ENCODE data around the gene PHF14. TPM values are rescaled to one million over a fixed set of nuclear protein-coding genes. Genes with fewer than 3 reads are reported as not detected.

The PHF14 gene
- total and polyA plus RNA-seq, 4 donors: 6.9 to 24.4 (median 15.3) TPM

DNA sequence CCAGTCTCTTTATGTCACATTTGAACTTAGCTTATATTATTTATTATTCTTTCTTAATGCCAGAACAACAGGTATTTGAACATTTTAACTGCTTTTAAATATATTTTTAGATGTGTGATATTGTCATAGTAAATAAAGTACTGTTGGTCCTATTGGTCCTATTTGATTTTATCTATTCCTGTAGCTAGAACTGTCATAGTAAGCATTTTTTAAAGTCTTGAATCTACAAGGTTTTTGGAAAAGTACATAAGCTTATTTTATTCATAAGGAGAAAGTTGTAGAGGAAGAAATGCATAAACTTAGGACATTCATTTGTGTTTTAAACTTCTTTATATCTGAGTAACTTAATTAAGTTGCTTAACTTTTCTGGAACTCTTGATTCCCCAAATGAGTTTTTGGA lies 136.0 kb downstream of the PHF14 start:
- TF ChIP-seq, protein P1, sequence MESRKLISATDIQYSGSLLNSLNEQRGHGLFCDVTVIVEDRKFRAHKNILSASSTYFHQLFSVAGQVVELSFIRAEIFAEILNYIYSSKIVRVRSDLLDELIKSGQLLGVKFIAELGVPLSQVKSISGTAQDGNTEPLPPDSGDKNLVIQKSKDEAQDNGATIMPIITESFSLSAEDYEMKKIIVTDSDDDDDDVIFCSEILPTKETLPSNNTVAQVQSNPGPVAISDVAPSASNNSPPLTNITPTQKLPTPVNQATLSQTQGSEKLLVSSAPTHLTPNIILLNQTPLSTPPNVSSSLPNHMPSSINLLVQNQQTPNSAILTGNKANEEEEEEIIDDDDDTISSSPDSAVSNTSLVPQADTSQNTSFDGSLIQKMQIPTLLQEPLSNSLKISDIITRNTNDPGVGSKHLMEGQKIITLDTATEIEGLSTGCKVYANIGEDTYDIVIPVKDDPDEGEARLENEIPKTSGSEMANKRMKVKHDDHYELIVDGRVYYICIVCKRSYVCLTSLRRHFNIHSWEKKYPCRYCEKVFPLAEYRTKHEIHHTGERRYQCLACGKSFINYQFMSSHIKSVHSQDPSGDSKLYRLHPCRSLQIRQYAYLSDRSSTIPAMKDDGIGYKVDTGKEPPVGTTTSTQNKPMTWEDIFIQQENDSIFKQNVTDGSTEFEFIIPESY (IDR thresholded peaks at IDR 0.05): no peak
- TF ChIP-seq NR2F2 (IDR thresholded peaks at IDR 0.05): no peak
- Histone ChIP-seq H3K27me3 (ENCODE audit: control insufficient read depth in 4 of 4, insufficient read depth in 4 of 4, low read length in 3 of 4) (no peaks in the 10 kb centered on the region), H3K4me1 (ENCODE audit: control insufficient read depth in 4 of 4, insufficient read depth in 4 of 4, low read length in 3 of 4) (no peaks in the 10 kb centered on the region), H3K9me3 (ENCODE audit: control insufficient read depth in 4 of 4, low read length in 3 of 4) (no peaks in the 10 kb centered on the region), H3K4me3 (ENCODE audit: low read depth in 1 of 3, low read length in 3 of 3) (no peak overlapping the region), H3K27ac (ENCODE audit: low read depth in 1 of 2, low read length in 2 of 2) (no peak overlapping the region), H3K9ac (ENCODE audit: low read depth in 1 of 2, low read length in 2 of 2) (no peak overlapping the region), H3K36me3 (ENCODE audit: control insufficient read depth in 4 of 4, insufficient read depth in 3 of 4, low read depth in 1 of 4, low read length in 3 of 4) (peaks cover 0 to 2% (median 0%) of the 10 kb centered on the region in 4 donors)
- no peak for DNase-seq (ENCODE audit: low spot score)

DNA sequence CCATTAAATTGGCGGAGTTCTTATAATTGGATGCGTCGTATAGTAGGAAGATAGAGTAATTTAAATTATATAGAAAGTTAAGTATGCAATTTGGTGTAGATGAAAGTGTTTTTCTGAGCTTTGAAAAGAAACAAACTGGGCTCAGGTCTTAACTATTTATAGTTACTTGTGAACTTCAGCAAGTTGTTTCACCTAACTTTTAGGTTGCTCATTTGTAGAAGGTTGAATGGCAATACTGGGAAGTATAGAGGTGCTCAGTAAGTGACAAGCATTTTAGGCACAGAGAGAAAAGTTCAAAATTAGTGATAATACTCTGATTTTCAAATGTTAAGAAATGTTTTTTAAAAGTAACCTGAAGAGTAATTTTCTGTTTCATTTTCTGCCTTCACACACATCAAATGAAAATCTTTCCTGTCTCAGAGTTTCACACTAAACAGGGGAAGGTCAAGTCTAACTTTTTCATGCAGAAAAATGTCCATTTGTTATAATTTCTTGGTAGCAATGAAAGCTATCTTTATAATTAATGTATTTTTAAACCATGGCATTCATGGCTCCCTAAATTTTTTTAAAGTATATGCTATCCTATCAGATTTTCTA lies 146.5 kb downstream of the PHF14 start:
- Histone ChIP-seq H3K27ac (ENCODE audit: low read depth in 1 of 2, low read length in 2 of 2) (no peak overlapping the region), H3K4me1 (ENCODE audit: control insufficient read depth in 4 of 4, insufficient read depth in 4 of 4, low read length in 3 of 4) (no peaks in the 10 kb centered on the region), H3K27me3 (ENCODE audit: control insufficient read depth in 4 of 4, insufficient read depth in 4 of 4, low read length in 3 of 4) (no peaks in the 10 kb centered on the region), H3K9me3 (ENCODE audit: control insufficient read depth in 4 of 4, low read length in 3 of 4) (no peaks in the 10 kb centered on the region), H3K4me3 (ENCODE audit: low read depth in 1 of 3, low read length in 3 of 3) (no peak overlapping the region), H3K36me3 (ENCODE audit: control insufficient read depth in 4 of 4, insufficient read depth in 3 of 4, low read depth in 1 of 4, low read length in 3 of 4) (peaks cover 0 to 5% (median 0%) of the 10 kb centered on the region in 4 donors), H3K9ac (ENCODE audit: low read depth in 1 of 2, low read length in 2 of 2) (no peak overlapping the region)
- 95% methylated on average over 3 of the region's 3 CpGs for WGBS
- no peak for DNase-seq (ENCODE audit: low spot score)
- TF ChIP-seq RAD21 (IDR thresholded peaks at IDR 0.05) (no peak), GABPA (IDR thresholded peaks at IDR 0.05 in 1 of 2, conservative IDR thresholded peaks at IDR 0.05 in 1 of 2) (no peak)
- TF ChIP-seq, protein P2, sequence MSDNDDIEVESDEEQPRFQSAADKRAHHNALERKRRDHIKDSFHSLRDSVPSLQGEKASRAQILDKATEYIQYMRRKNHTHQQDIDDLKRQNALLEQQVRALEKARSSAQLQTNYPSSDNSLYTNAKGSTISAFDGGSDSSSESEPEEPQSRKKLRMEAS (IDR thresholded peaks at IDR 0.05): no peak
- TF ChIP-seq, protein P1 (IDR thresholded peaks at IDR 0.05): no peak
- TF ChIP-seq, protein P3, sequence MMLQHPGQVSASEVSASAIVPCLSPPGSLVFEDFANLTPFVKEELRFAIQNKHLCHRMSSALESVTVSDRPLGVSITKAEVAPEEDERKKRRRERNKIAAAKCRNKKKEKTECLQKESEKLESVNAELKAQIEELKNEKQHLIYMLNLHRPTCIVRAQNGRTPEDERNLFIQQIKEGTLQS (IDR thresholded peaks at IDR 0.05): no peak

DNA sequence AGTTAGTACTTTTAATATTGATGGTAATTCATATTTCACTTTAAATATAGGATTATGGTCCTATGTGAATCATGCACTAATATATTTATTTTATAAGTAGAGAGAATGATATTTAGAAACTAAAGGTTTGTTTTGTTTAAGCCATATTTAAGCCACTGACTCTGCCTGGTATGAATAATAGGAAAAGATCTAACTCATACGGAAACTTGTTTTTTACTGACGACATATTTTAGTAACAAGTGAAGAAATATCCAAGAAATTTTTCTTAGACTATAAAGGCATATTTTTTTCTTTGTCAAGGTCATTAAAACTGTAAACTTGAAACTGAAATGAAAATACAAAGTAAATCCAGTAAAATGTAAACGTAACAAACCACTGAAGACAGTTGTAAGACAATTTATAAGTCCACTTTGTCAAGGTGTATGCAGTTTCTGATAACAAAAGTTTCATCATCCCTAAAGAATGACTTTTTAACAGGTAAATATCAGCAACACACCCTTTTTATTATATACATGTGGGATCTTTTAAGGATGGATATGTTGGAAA lies 147.1 kb downstream of the PHF14 start:
- no peaks in the 10 kb centered on the region for H3K4me1 ChIP-seq (ENCODE audit: control insufficient read depth in 4 of 4, insufficient read depth in 4 of 4, low read length in 3 of 4)
- no peak for DNase-seq (ENCODE audit: low spot score)
- no peak overlapping the region for H3K27ac ChIP-seq (ENCODE audit: low read depth in 1 of 2, low read length in 2 of 2)
- TF ChIP-seq RAD21 (IDR thresholded peaks at IDR 0.05): no peak
- TF ChIP-seq, protein P1 (IDR thresholded peaks at IDR 0.05): no peak
- no peaks in the 10 kb centered on the region for H3K9me3 ChIP-seq (ENCODE audit: control insufficient read depth in 4 of 4, low read length in 3 of 4)
- H3K36me3 ChIP-seq (ENCODE audit: control insufficient read depth in 4 of 4, insufficient read depth in 3 of 4, low read depth in 1 of 4, low read length in 3 of 4): peaks cover 0 to 5% (median 0%) of the 10 kb centered on the region in 4 donors
- H3K27me3 ChIP-seq (ENCODE audit: control insufficient read depth in 4 of 4, insufficient read depth in 4 of 4, low read length in 3 of 4): no peaks in the 10 kb centered on the region
- WGBS: 93% methylated on average over 3 of the region's 3 CpGs
- no peak overlapping the region for H3K4me3 ChIP-seq (ENCODE audit: low read depth in 1 of 3, low read length in 3 of 3)
- H3K9ac ChIP-seq (ENCODE audit: low read depth in 1 of 2, low read length in 2 of 2): no peak overlapping the region
